HepG2 (cell line): ENCODE measurements around the gene EMC10. TPM values are rescaled to one million over a fixed set of nuclear protein-coding genes. Genes with fewer than 3 reads are reported as not detected.

Source experiments
- ATAC-seq: fragments of 200-7000 bp; cut with Tn5 transposase; 3 replicates; pipeline ENCODE4 v1.9.1; 2020; ENCODE audit warnings: mild to moderate bottlenecking, moderate library complexity
- BruUV-seq: library from RNA; stranded (reverse); fragments of 400-500 nt; replicated peaks from 2 replicates; lab custom pipeline; 2021; lab: Mats Ljungman, UMichigan
- CTCF ChIA-PET: fragments of 300-600 bp; formaldehyde crosslinking; extraction: SDS; loops from one replicate; lab custom pipeline; 2021; ENCODE audit warnings: low total read pairs, inconsistent platforms, low intra/inter-chr PET ratio; lab: Yijun Ruan, JAX
- POLR2A ChIA-PET: fragments of 350-600 bp; sonication (Branson Sonifier 250); formaldehyde crosslinking; loops from one replicate; lab custom pipeline; 2020; ENCODE audit warnings: antibody characterized with exemption, inconsistent platforms; lab: Yijun Ruan, JAX
- DNase-seq: peaks from one replicate; pipeline ENCODE4 v3.0.0-alpha.2; 2015; ENCODE audit warnings: low spot score
- FAIRE-seq: peaks from 3 replicates; lab custom pipeline; 2011; peaks lifted over from hg19 to GRCh38; lab: Jason Lieb, UNC
- H2AFZ ChIP-seq: one replicate; pipeline ENCODE4 v1.6.1; 2011; ENCODE audit warnings: low read length, inconsistent platforms
- H3K27ac ChIP-seq: fragments of 300-600 bp; 3 replicates; pipeline ENCODE4 v1.8.0; 2011; ENCODE audit warnings: mixed run types, mild to moderate bottlenecking, mixed read lengths, low read length, inconsistent platforms; ENCODE audit not compliant: insufficient read depth; ENCODE audit errors: extremely low read length
- H3K27me3 ChIP-seq, 2 experiments: fragments of 200-600 bp in 1 of 2; 2 replicates in 1 of 2; 3 replicates in 1 of 2; pipeline versions ENCODE4 v1.6.0 to v1.8.0; 2011; ENCODE audit warnings: low read length in 2 of 2, mild to moderate bottlenecking in 2 of 2, moderate library complexity in 2 of 2, inconsistent platforms in 1 of 2; ENCODE audit not compliant: insufficient read depth in 2 of 2, control insufficient read depth in 1 of 2
- H3K36me3 ChIP-seq, 2 experiments: fragments of 200-600 bp in 1 of 2; replicated peaks in 1 of 2; 2 replicates in 1 of 2; 3 replicates in 1 of 2; pipeline versions ENCODE4 v1.5.1 to v1.8.0; 2011; ENCODE audit warnings: low read length in 2 of 2, inconsistent platforms in 1 of 2; ENCODE audit not compliant: insufficient read depth in 2 of 2, control insufficient read depth in 1 of 2
- H3K4me1 ChIP-seq: 2 replicates; pipeline ENCODE4 v1.5.1; 2012; ENCODE audit warnings: low read length, inconsistent platforms; ENCODE audit not compliant: insufficient read depth
- H3K4me2 ChIP-seq: 2 replicates; pipeline ENCODE4 v1.6.0; 2011; ENCODE audit warnings: low read depth, low read length, inconsistent platforms
- H3K4me3 ChIP-seq, 3 experiments: fragments of 200-600 bp in 1 of 3; sonication (generic), shearing (Covaris generic) in 1 of 3; replicated peaks in 1 of 3; 2 replicates each; pipeline ENCODE4 v1.5.1; 2011 to 2016; ENCODE audit warnings: low read length in 3 of 3, inconsistent platforms in 2 of 3, low read depth in 2 of 3, mild to moderate bottlenecking in 2 of 3, control low read depth in 1 of 3, mixed read lengths in 1 of 3; ENCODE audit not compliant: insufficient read depth in 1 of 3
- H3K79me2 ChIP-seq: one replicate; pipeline ENCODE4 v1.6.1; 2011; ENCODE audit warnings: low read length, inconsistent platforms; ENCODE audit not compliant: insufficient read depth
- H3K9ac ChIP-seq: 2 replicates; pipeline ENCODE4 v1.6.0; 2011; ENCODE audit warnings: mild to moderate bottlenecking, low read depth, low read length, inconsistent platforms; ENCODE audit not compliant: insufficient read depth
- H3K9me3 ChIP-seq: 2 replicates; pipeline ENCODE4 v1.5.1; 2012; ENCODE audit warnings: mild to moderate bottlenecking, low read length
- H4K20me1 ChIP-seq: 2 replicates; pipeline ENCODE4 v1.6.0; 2011; ENCODE audit warnings: inconsistent platforms, mild to moderate bottlenecking, low read length, moderate library complexity; ENCODE audit not compliant: insufficient read depth
- EHMT2 ChIP-seq: fragments of 200-600 bp; sonication (generic); IDR thresholded peaks from 2 replicates; pipeline ENCODE4 v1.7.0; 2017; ENCODE audit warnings: antibody characterized with exemption, low read depth, low read length, borderline replicate concordance
- HCFC1 ChIP-seq: fragments of 150-350 bp; IDR thresholded peaks from 2 replicates; pipeline ENCODE4 v1.6.1; 2014; ENCODE audit warnings: low read depth, low read length
- JDP2 ChIP-seq: sonication (generic); formaldehyde crosslinking; IDR thresholded peaks from 2 replicates; pipeline ENCODE4 v1.8.1; 2022; ENCODE audit warnings: missing genetic modification reagents, borderline replicate concordance
- MAZ ChIP-seq, 2 experiments: sonication (generic) in 1 of 2; formaldehyde crosslinking in 1 of 2; IDR thresholded peaks; 2 replicates each; pipeline versions ENCODE4 v1.5.0 to v1.6.1; 2012 to 2020; ENCODE audit warnings: low read depth in 2 of 2, mild to moderate bottlenecking in 2 of 2, borderline replicate concordance in 1 of 2, improper control_type of control experiment in 1 of 2, low read length in 1 of 2, missing genetic modification reagents in 1 of 2, moderate library complexity in 1 of 2
- RFX1 ChIP-seq: fragments of 450-650 bp; IDR thresholded peaks from 2 replicates; pipeline ENCODE4 v1.6.1; 2017
- SRY ChIP-seq: sonication (generic); formaldehyde crosslinking; IDR thresholded peaks from 2 replicates; pipeline ENCODE4 v1.8.0; 2022; ENCODE audit warnings: mild to moderate bottlenecking, missing genetic modification reagents
- U2AF1 ChIP-seq: fragments of 200-400 bp; formaldehyde crosslinking; optimal IDR thresholded peaks from 2 replicates; pipeline ENCODE3; 2017; ENCODE audit warnings: mild to moderate bottlenecking, low read depth, low read length
- ZNF230 ChIP-seq: sonication (generic); formaldehyde crosslinking; IDR thresholded peaks from 2 replicates; pipeline ENCODE4 v1.4.0; 2020; ENCODE audit warnings: mild to moderate bottlenecking, missing genetic modification reagents
- ZNF382 ChIP-seq: sonication (generic); formaldehyde crosslinking; IDR thresholded peaks from 2 replicates; pipeline ENCODE4 v1.5.0; 2020; ENCODE audit warnings: missing genetic modification reagents, mild to moderate bottlenecking, borderline replicate concordance
- ZNF501 ChIP-seq: sonication (generic); formaldehyde crosslinking; IDR thresholded peaks from 2 replicates; pipeline ENCODE4 v1.5.1; 2020; ENCODE audit warnings: mild to moderate bottlenecking, moderate library complexity, missing genetic modification reagents
- ZNF614 ChIP-seq: IDR thresholded peaks from 2 replicates; pipeline ENCODE4 v1.6.1; 2018; ENCODE audit warnings: missing biosample characterization, missing genetic modification reagents, inconsistent platforms, borderline replicate concordance
- ZNF746 ChIP-seq: sonication (generic); formaldehyde crosslinking; IDR thresholded peaks from 2 replicates; pipeline ENCODE4 v1.8.0; 2022; ENCODE audit warnings: mild to moderate bottlenecking, missing genetic modification reagents
- WGBS: methylation state at CpG from one replicate; pipeline ENCODE4 v1.1.6; 2017; ENCODE audit warnings: low lambda C conversion rate; 5-methylcytosine and 5-hydroxymethylcytosine counted together
- in situ Hi-C: cut with HindIII; loops from 2 replicates; pipeline ENCODE4 v1.10.0; 2017; ENCODE audit warnings: low pct_unique_long_range_greater_than_20kb; ENCODE audit not compliant: extremely low pct_ligation_motif_present
- intact Hi-C: fragments of 100-400 bp; cut with micrococcal nuclease; formaldehyde crosslinking; loops from one replicate; pipeline ENCODE4 v1.10.0; 2022; ENCODE audit not compliant: unreplicated experiment
- polyA plus RNA-seq, 8 experiments: library from polyadenylated mRNA; depleted of rRNA in 3 of 8; stranded (reverse) in 7 of 8; unstranded in 1 of 8; fragments of >200 nt; fragmentation: Illumina TruSeq in 4 of 8; extraction: Trizol in 4 of 8; gene quantifications; 2 replicates each; pipeline versions ENCODE4 v1.2.1 to v1.2.3, GENCODE V29; 2011 to 2016; ENCODE audit warnings: low read depth in 4 of 8, missing spikeins in 1 of 8, mixed read lengths in 1 of 8; ENCODE audit not compliant: insufficient read depth in 1 of 8
- total RNA-seq, 5 experiments: library from RNA; depleted of rRNA; stranded (reverse); fragments of >200 nt; fragmentation: Illumina TruSeq; extraction: Trizol; gene quantifications; 2 replicates each; pipeline ENCODE4 v1.2.3, GENCODE V29; 2016; ENCODE audit warnings: low read depth in 1 of 5
- TF ChIP-seq, protein P1 (sequence below): sonication (generic); formaldehyde crosslinking; IDR thresholded peaks from 2 replicates; pipeline ENCODE4 v1.8.1; 2022; ENCODE audit warnings: mild to moderate bottlenecking, missing genetic modification reagents
- TF ChIP-seq, protein P2 (sequence below): sonication (generic); formaldehyde crosslinking; IDR thresholded peaks from 2 replicates; pipeline ENCODE4 v1.9.0; 2021; ENCODE audit warnings: missing genetic modification reagents, borderline replicate concordance

Gene EMC10
- total and polyA plus RNA-seq, 2 of the 13 experiments (the other 11 are each of a cell fraction or from before 2014, with no cell fraction given), result not detected

DNA sequence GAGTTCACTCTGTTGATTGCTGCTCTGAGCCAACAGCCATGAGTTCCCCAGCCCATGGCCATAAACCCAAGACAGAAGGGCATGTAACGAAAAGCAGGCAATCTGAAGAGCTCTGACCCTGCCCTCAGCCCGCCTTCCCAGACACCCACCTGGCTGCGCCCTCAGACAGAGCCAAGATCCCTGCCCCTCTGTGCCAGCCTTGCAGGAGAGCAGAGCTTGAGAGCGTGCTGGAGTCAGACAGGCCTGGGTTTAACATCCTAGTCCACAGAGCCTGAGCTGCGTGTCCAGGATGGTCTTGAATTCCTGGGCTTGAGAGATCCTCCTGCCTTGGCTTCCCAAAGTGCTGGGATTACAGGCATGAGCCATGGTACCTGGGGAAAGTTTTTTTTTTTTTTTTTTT lies 19.0 kb upstream of the EMC10 start:
- H3K79me2 ChIP-seq, result no peaks in the 10 kb centered on the region
- 60% methylated on average over 4 of the region's 5 CpGs for WGBS
- peaks cover 0 to 7% of the 10 kb centered on the region in 2 experiments; a peak in 2 of 5 replicates for H3K27me3 ChIP-seq
- H4K20me1 ChIP-seq, result no peaks in the 10 kb centered on the region
- H3K36me3 ChIP-seq, result no peaks in the 10 kb centered on the region
- CTCF ChIA-PET, result no interaction called here
- intact Hi-C loops, result no loop called here
- H3K27ac ChIP-seq, result no peak overlapping the region
- H3K4me1 ChIP-seq, result peaks cover 20% of the 10 kb centered on the region
- in situ Hi-C loops, result no loop called here
- ATAC-seq (no peak), DNase-seq (no peak), FAIRE-seq (no peak)
- TF ChIP-seq ZNF746 (no peak), SRY (CRISPR knock-in tag) (no peak)
- H2AFZ ChIP-seq, result no peak overlapping the region
- no TSS peak for BruUV-seq
- POLR2A ChIA-PET, result no interaction called here
- H3K9ac ChIP-seq, result no peak overlapping the region
- no peak overlapping the region for H3K4me3 ChIP-seq
- no peaks in the 10 kb centered on the region for H3K9me3 ChIP-seq
- no peak overlapping the region for H3K4me2 ChIP-seq

DNA sequence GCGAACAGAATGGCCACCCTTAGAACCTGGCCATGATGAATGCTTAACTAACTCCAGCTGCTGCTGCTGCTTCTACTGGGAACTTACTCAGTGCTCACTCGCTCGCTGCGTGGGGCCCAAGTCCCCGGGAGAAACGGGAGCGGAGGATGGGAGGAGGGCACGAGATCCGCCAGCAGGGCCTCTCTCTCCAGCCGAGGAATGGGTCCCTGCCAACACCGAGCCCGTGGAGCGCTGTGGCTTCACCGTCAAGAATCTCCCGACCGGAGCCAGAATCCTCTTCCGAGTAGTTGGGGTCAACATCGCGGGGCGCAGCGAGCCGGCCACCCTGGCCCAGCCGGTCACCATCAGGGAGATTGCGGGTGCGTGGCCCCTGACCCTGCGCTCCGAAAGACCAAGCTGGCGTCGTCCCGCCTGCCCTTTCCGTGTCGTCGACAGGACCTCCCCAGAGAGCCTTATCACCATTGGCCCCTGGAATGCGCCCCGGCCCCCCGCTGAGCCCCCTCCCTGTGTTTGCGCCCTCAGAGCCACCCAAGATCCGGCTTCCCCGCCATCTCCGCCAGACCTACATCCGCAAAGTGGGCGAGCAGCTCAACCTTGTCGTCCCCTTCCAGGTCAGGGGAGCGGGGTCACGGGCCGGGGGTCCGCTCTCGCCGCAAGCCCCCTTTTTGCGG lies 17.8 kb upstream of the EMC10 start:
- H3K4me1 ChIP-seq, result peaks cover 20% of the 10 kb centered on the region
- no peak overlapping the region for H2AFZ ChIP-seq
- H3K4me3 ChIP-seq, result no peak overlapping the region
- intact Hi-C loops (no loop called here), in situ Hi-C loops (no loop called here)
- no peaks in the 10 kb centered on the region for H3K79me2 ChIP-seq
- H3K9me3 ChIP-seq, result no peaks in the 10 kb centered on the region
- POLR2A ChIA-PET, result no interaction called here
- ATAC-seq (no peak), DNase-seq (no peak), FAIRE-seq (no peak)
- H4K20me1 ChIP-seq, result no peaks in the 10 kb centered on the region
- H3K27ac ChIP-seq, result no peak overlapping the region
- 63% methylated on average over 41 of the region's 50 CpGs for WGBS
- CTCF ChIA-PET, result no interaction called here
- H3K27me3 ChIP-seq, result peaks cover 0 to 7% of the 10 kb centered on the region in 2 experiments; a peak in 2 of 5 replicates
- BruUV-seq, result no TSS peak
- H3K9ac ChIP-seq, result no peak overlapping the region
- no peaks in the 10 kb centered on the region for H3K36me3 ChIP-seq
- no peak overlapping the region for H3K4me2 ChIP-seq
- TF ChIP-seq, protein P1, sequence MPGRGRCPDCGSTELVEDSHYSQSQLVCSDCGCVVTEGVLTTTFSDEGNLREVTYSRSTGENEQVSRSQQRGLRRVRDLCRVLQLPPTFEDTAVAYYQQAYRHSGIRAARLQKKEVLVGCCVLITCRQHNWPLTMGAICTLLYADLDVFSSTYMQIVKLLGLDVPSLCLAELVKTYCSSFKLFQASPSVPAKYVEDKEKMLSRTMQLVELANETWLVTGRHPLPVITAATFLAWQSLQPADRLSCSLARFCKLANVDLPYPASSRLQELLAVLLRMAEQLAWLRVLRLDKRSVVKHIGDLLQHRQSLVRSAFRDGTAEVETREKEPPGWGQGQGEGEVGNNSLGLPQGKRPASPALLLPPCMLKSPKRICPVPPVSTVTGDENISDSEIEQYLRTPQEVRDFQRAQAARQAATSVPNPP (CRISPR knock-in tag), result no peak
- TF ChIP-seq U2AF1 (no peak), ZNF614 (CRISPR knock-in tag) (no peak), ZNF382 (CRISPR knock-in tag) (no peak), HCFC1 (no peak), JDP2 (no peak), ZNF501 (no peak), EHMT2 (no peak), MAZ (IDR thresholded peaks at IDR 0.05; ENCODE audit: borderline replicate concordance, low read depth, low read length) (no peak), MAZ (CRISPR knock-in tag; IDR thresholded peaks at IDR 0.05; ENCODE audit: low read depth) (no peak), RFX1 (no peak), ZNF230 (no peak)
- TF ChIP-seq, protein P2, sequence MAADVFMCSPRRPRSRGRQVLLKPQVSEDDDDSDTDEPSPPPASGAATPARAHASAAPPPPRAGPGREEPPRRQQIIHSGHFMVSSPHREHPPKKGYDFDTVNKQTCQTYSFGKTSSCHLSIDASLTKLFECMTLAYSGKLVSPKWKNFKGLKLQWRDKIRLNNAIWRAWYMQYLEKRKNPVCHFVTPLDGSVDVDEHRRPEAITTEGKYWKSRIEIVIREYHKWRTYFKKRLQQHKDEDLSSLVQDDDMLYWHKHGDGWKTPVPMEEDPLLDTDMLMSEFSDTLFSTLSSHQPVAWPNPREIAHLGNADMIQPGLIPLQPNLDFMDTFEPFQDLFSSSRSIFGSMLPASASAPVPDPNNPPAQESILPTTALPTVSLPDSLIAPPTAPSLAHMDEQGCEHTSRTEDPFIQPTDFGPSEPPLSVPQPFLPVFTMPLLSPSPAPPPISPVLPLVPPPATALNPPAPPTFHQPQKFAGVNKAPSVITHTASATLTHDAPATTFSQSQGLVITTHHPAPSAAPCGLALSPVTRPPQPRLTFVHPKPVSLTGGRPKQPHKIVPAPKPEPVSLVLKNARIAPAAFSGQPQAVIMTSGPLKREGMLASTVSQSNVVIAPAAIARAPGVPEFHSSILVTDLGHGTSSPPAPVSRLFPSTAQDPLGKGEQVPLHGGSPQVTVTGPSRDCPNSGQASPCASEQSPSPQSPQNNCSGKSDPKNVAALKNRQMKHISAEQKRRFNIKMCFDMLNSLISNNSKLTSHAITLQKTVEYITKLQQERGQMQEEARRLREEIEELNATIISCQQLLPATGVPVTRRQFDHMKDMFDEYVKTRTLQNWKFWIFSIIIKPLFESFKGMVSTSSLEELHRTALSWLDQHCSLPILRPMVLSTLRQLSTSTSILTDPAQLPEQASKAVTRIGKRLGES (CRISPR knock-in tag), result no peak
